C4-2B (cell line): ENCODE measurements around the gene NAV1.

Source experiments
- ZFX ChIP-seq: fragments of 450-650 bp; IDR thresholded peaks from 2 replicates; pipeline ENCODE4 v1.6.1; 2017
- TF ChIP-seq, protein P1 (sequence below): fragments of 450-650 bp; conservative IDR thresholded peaks from 2 replicates; pipeline ENCODE4 v1.5.1; 2017; ENCODE audit warnings: mild to moderate bottlenecking

DNA sequence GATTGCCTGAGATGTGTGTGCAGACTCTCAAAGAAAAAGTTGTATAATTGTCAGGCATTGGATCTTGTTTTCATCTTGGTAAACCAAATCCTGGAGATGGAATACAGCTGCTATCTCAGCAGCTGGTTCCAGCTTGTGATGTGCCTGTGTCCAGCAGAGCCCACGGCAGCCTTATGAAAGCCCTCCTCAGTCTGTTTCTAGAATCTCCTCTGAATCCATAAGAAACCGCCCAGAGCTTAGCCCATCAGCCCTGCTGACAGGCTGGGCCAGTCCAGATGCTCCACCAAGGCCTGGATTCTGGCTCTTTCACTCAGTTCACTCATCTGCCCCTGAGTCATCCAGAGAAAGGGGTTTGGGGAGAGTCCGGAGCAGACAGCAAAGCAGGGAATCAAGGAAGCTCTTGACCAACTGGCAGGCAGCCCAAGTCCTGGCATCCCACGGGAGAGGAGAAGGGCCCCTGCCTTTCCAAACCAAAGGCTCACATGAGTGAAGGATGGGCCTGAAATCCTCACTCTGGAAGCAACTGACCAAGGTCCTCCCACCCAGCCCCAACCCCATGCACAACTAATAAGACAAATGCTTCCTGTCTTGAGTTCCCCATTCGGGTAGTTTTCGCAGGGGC lies 45.7 kb downstream of the NAV1 start:
- TF ChIP-seq, protein P1, sequence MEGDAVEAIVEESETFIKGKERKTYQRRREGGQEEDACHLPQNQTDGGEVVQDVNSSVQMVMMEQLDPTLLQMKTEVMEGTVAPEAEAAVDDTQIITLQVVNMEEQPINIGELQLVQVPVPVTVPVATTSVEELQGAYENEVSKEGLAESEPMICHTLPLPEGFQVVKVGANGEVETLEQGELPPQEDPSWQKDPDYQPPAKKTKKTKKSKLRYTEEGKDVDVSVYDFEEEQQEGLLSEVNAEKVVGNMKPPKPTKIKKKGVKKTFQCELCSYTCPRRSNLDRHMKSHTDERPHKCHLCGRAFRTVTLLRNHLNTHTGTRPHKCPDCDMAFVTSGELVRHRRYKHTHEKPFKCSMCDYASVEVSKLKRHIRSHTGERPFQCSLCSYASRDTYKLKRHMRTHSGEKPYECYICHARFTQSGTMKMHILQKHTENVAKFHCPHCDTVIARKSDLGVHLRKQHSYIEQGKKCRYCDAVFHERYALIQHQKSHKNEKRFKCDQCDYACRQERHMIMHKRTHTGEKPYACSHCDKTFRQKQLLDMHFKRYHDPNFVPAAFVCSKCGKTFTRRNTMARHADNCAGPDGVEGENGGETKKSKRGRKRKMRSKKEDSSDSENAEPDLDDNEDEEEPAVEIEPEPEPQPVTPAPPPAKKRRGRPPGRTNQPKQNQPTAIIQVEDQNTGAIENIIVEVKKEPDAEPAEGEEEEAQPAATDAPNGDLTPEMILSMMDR: no peak
- no peak for TF ChIP-seq ZFX
